Tibial nerve (tissue), 4 donors: ENCODE measurements around the gene SUGP1.

ENCODE experiments used
- CTCF ChIP-seq, 5 experiments: fragments of 200-600 bp in 3 of 5; fragments of 450-650 bp in 2 of 5; sonication (generic) in 3 of 5; IDR thresholded peaks; one replicate each; pipeline ENCODE4 v1.5.1; 2016 to 2019; ENCODE audit warnings: antibody characterized with exemption in 5 of 5, mild to moderate bottlenecking in 3 of 5, moderate library complexity in 2 of 5
- EP300 ChIP-seq, 2 donors: sonication (generic); formaldehyde crosslinking; IDR thresholded peaks; one replicate each; pipeline ENCODE4 v1.6.1; 2017; ENCODE audit warnings: antibody characterized with exemption in 2 of 2, mild to moderate bottlenecking in 1 of 2
- POLR2A ChIP-seq, 2 donors: fragments of 450-650 bp; IDR thresholded peaks; one replicate each; pipeline ENCODE4 v1.6.1; 2017; ENCODE audit warnings: antibody characterized with exemption in 2 of 2, mild to moderate bottlenecking in 2 of 2, moderate library complexity in 2 of 2

GRCh38 chr19:19259741-19260140, 60.6 kb downstream of the SUGP1 start:
- TF ChIP-seq EP300 (IDR thresholded peaks at IDR 0.05) (no peak), POLR2A (IDR thresholded peaks at IDR 0.05) (no peak), CTCF (IDR thresholded peaks at IDR 0.05) (no peak)
